Adrenal gland (tissue), 12 donors: ENCODE measurements around the gene MPDZ. TPM values are rescaled to one million over a fixed set of nuclear protein-coding genes. Genes with fewer than 3 reads are reported as not detected.
A peak's percentile ranks its signal among the peaks of the same experiment; 100 is the strongest.

Experiments used
- DNase-seq, 7 donors: peaks; one replicate each; pipeline ENCODE4 v3.0.0-alpha.2; 2019 to 2020
- H3K27ac ChIP-seq, 5 donors: fragments of 200-600 bp; sonication (generic) in 4 of 5; 1 replicate in 3 of 5; 2 replicates in 2 of 5; pipeline versions ENCODE4 v1.5.1 to v1.8.0; 2016 to 2020; ENCODE audit warnings: mild to moderate bottlenecking in 1 of 5
- H3K27me3 ChIP-seq: fragments of 200-600 bp; 2 replicates; pipeline ENCODE4 v1.8.0; 2021
- H3K36me3 ChIP-seq, 2 donors: fragments of 200-600 bp; replicated peaks in 1 of 2; 1 replicate in 1 of 2; 2 replicates in 1 of 2; pipeline versions ENCODE4 v1.5.1 to v1.8.0; 2018 to 2022
- H3K4me1 ChIP-seq, 2 donors: fragments of 200-600 bp; replicated peaks in 1 of 2; 1 replicate in 1 of 2; 2 replicates in 1 of 2; pipeline versions ENCODE4 v1.5.1 to v1.8.0; 2018 to 2021
- H3K4me3 ChIP-seq, 4 donors: fragments of 200-600 bp; sonication (generic) in 3 of 4; one replicate each; pipeline ENCODE4 v1.5.1; 2016 to 2018
- H3K9me3 ChIP-seq, 3 donors: fragments of 200-600 bp; sonication (generic) in 1 of 3; replicated peaks in 1 of 3; 1 replicate in 2 of 3; 2 replicates in 1 of 3; pipeline versions ENCODE4 v1.5.1 to v1.8.0; 2016 to 2021
- CTCF ChIP-seq, 6 experiments: fragments of 450-650 bp in 4 of 6; fragments of 200-600 bp in 2 of 6; sonication (generic) in 1 of 6; IDR thresholded peaks; 1 replicate in 5 of 6; 2 replicates in 1 of 6; pipeline versions ENCODE4 v1.5.1 to v1.8.0; 2016 to 2021; ENCODE audit warnings: antibody characterized with exemption in 6 of 6, mild to moderate bottlenecking in 2 of 6, moderate library complexity in 1 of 6
- POLR2A ChIP-seq, 2 donors: fragments of 450-650 bp; IDR thresholded peaks; one replicate each; pipeline ENCODE4 v1.6.1; 2017; ENCODE audit warnings: antibody characterized with exemption in 2 of 2, mild to moderate bottlenecking in 2 of 2, moderate library complexity in 1 of 2
- WGBS, 4 donors: extraction: QIAGEN DNeasy Blood & Tissue Kit in 2 of 4; methylation state at CpG; one replicate each; pipeline versions ENCODE4 v1.1.5 to v1.1.7; 2013 to 2017; 5-methylcytosine and 5-hydroxymethylcytosine counted together
- intact Hi-C, 2 donors: fragments of 100-400 bp; cut with DNase I; formaldehyde crosslinking; loops; one replicate each; pipeline versions ENCODE4 v1.14.1 to v1.15.0; 2022 to 2023
- polyA plus RNA-seq, 3 donors: library from polyadenylated mRNA; stranded (reverse); fragments of 200-250 nt in 2 of 3; fragments of 350-450 nt in 1 of 3; fragmentation: Illumina TruSeq in 1 of 3; extraction: RNeasy Lipid Tissue Mini Kit (QIAGEN cat#74804) in 1 of 3; gene quantifications; one replicate each; pipeline ENCODE4 v1.2.3, GENCODE V29; 2013 to 2014
- total RNA-seq, 9 donors: library from RNA; depleted of rRNA in 4 of 9; stranded (reverse); fragments of >200 nt in 4 of 9; fragments of 120-200 nt in 1 of 9; fragmentation: NEBNext Ultra II Directional in 1 of 9; extraction: Animal tissue kit (Norgen Biotek cat#: 25700) in 1 of 9; gene quantifications; one replicate each; pipeline versions ENCODE4 v1.1.0 to v1.2.4, GENCODE V29; 2013 to 2023
- donor health status: healthy with polysubstance abuse.
- donor health status: Bipolar disorder and iron deficiency.
- donor health status: DM: yes; HTN: yes; CAD: no.
- donor health status: DM: no; HTN: no; CAD: no.
- donor health status: DM: no; HTN: no; CAD: no.
- donor health status: DM: yes; HTN: yes; CAD: no.

Gene MPDZ
- total and polyA plus RNA-seq, 12 donors, result 10.7 to 46.0 (median 27.7) TPM

GRCh38 chr9:13089666-13090065 is 189.8 kb downstream of the MPDZ start:
- Histone ChIP-seq H3K27ac (no peak overlapping the region), H3K27me3 (no peaks in the 10 kb centered on the region), H3K9me3 (no peaks in the 10 kb centered on the region), H3K4me3 (no peak overlapping the region), H3K36me3 (no peaks in the 10 kb centered on the region), H3K4me1 (no peaks in the 10 kb centered on the region)
- DNase-seq, result no peak
- TF ChIP-seq CTCF (IDR thresholded peaks at IDR 0.05) (no peak), POLR2A (IDR thresholded peaks at IDR 0.05) (no peak)
- intact Hi-C loops, result loop anchor here in 1 of 2 donors (5.0 to 10.0 kb wide), 2 partner anchors 57 to 365 kb away; no protein-coding TSS in a partner anchor

GRCh38 chr9:13088720-13089427 is 190.6 kb downstream of the MPDZ start:
- 17 to 21% (median 19%) methylated on average over 10 of the region's 10 CpGs for WGBS, 4 donors
- peak in 4 of 7 donors; percentile 5 to 20 (median 18) for DNase-seq
- intact Hi-C loops, result no loop called here

GRCh38 chr9:13083963-13084528 is 195.4 kb downstream of the MPDZ start:
- Histone ChIP-seq H3K4me1 (no peaks in the 10 kb centered on the region), H3K27ac (no peak overlapping the region), H3K27me3 (no peaks in the 10 kb centered on the region), H3K4me3 (no peak overlapping the region), H3K9me3 (no peaks in the 10 kb centered on the region), H3K36me3 (no peaks in the 10 kb centered on the region)
- intact Hi-C loops, result no loop called here
- 25 to 43% (median 30%) methylated on average over 1 of the region's 1 CpG for WGBS, 4 donors
- DNase-seq, result no peak
- TF ChIP-seq POLR2A (IDR thresholded peaks at IDR 0.05), result no peak
- TF ChIP-seq CTCF (IDR thresholded peaks at IDR 0.05), result no peak

More at GRCh38 chr9:13088720-13089427, 190.6 kb downstream of the MPDZ start:
- Histone ChIP-seq H3K4me3 (no peak overlapping the region), H3K27me3 (no peaks in the 10 kb centered on the region), H3K36me3 (no peaks in the 10 kb centered on the region), H3K27ac (no peak overlapping the region), H3K9me3 (no peaks in the 10 kb centered on the region), H3K4me1 (no peaks in the 10 kb centered on the region)
- no peak for TF ChIP-seq POLR2A (IDR thresholded peaks at IDR 0.05)
- TF ChIP-seq CTCF (IDR thresholded peaks at IDR 0.05), result peak; percentile 18 to 70 (median 62)

GRCh38 chr9:13083366-13083765 is 196.1 kb downstream of the MPDZ start:
- no peaks in the 10 kb centered on the region for H3K36me3 ChIP-seq
- no peak for TF ChIP-seq POLR2A (IDR thresholded peaks at IDR 0.05)
- no peak for TF ChIP-seq CTCF (IDR thresholded peaks at IDR 0.05)
- H3K27ac ChIP-seq, result no peak overlapping the region
- H3K9me3 ChIP-seq, result no peaks in the 10 kb centered on the region
- H3K4me1 ChIP-seq, result no peaks in the 10 kb centered on the region
- no peak for DNase-seq
- intact Hi-C loops, result no loop called here
- H3K27me3 ChIP-seq, result no peaks in the 10 kb centered on the region
- WGBS, 4 donors, result 56 to 83% (median 60%) methylated on average over 2 of the region's 2 CpGs
- H3K4me3 ChIP-seq, result no peak overlapping the region
